Keratinocyte (primary cell): ENCODE data around the gene PALMD. TPM values are rescaled to one million over a fixed set of nuclear protein-coding genes. Genes with fewer than 3 reads are reported as not detected.

ENCODE experiments used
- DNase-seq: peaks from one replicate; pipeline ENCODE4 v3.0.0-alpha.2; 2011; ENCODE audit warnings: low read depth, missing footprints, low spot score
- FAIRE-seq: peaks from 2 replicates; lab custom pipeline; 2011; peaks lifted over from hg19 to GRCh38; lab: Jason Lieb, UNC
- H2AFZ ChIP-seq: 2 replicates; pipeline ENCODE4 v1.6.0; 2012; ENCODE audit warnings: low read length, control low read depth, inconsistent platforms; ENCODE audit not compliant: control insufficient read depth
- H3K27ac ChIP-seq: 2 replicates; pipeline ENCODE4 v1.5.1; 2011; ENCODE audit warnings: low read length; ENCODE audit not compliant: control insufficient read depth, insufficient read depth
- H3K27me3 ChIP-seq: 3 replicates; pipeline ENCODE4 v1.6.0; 2011; ENCODE audit warnings: low read length; ENCODE audit not compliant: control insufficient read depth, insufficient read depth; ENCODE audit errors: extremely low read depth
- H3K36me3 ChIP-seq, 2 experiments: 2 replicates in 1 of 2; 3 replicates in 1 of 2; pipeline ENCODE4 v1.5.1; 2011; ENCODE audit warnings: low read length in 2 of 2, mild to moderate bottlenecking in 1 of 2; ENCODE audit not compliant: control insufficient read depth in 2 of 2, insufficient read depth in 2 of 2; ENCODE audit errors: extremely low read depth in 1 of 2
- H3K4me1 ChIP-seq: 3 replicates; pipeline ENCODE4 v1.5.1; 2011; ENCODE audit warnings: low read length; ENCODE audit not compliant: control insufficient read depth, insufficient read depth; ENCODE audit errors: extremely low read depth
- H3K4me2 ChIP-seq: 3 replicates; pipeline ENCODE4 v1.6.0; 2011; ENCODE audit warnings: low read depth, low read length; ENCODE audit not compliant: control insufficient read depth, insufficient read depth; ENCODE audit errors: extremely low read depth
- H3K4me3 ChIP-seq, 3 experiments: fragments of 200-600 bp in 1 of 3; sonication (generic) in 1 of 3; 2 replicates in 2 of 3; 3 replicates in 1 of 3; pipeline ENCODE4 v1.5.1; 2011 to 2016; ENCODE audit warnings: low read length in 3 of 3, mild to moderate bottlenecking in 3 of 3, control low read depth in 2 of 3, inconsistent platforms in 1 of 3, low read depth in 1 of 3, mixed read lengths in 1 of 3, mixed run types in 1 of 3, moderate library complexity in 1 of 3; ENCODE audit not compliant: control insufficient read depth in 2 of 3, insufficient read depth in 2 of 3; ENCODE audit errors: extremely low read depth in 1 of 3
- H3K79me2 ChIP-seq: 2 replicates; pipeline ENCODE4 v1.6.0; 2012; ENCODE audit warnings: low read length; ENCODE audit not compliant: control insufficient read depth, insufficient read depth
- H3K9ac ChIP-seq: 3 replicates; pipeline ENCODE4 v1.6.0; 2011; ENCODE audit warnings: low read length; ENCODE audit not compliant: control insufficient read depth, insufficient read depth; ENCODE audit errors: extremely low read depth
- H3K9me1 ChIP-seq: 3 replicates; pipeline ENCODE4 v1.6.0; 2011; ENCODE audit warnings: low read length; ENCODE audit not compliant: control insufficient read depth, insufficient read depth; ENCODE audit errors: extremely low read depth
- H3K9me3 ChIP-seq: 2 replicates; pipeline ENCODE4 v1.5.1; 2012; ENCODE audit warnings: low read depth, low read length; ENCODE audit not compliant: control insufficient read depth
- H4K20me1 ChIP-seq: 3 replicates; pipeline ENCODE4 v1.6.0; 2011; ENCODE audit warnings: low read length; ENCODE audit not compliant: control insufficient read depth, insufficient read depth; ENCODE audit errors: extremely low read depth
- EZH2 ChIP-seq: IDR thresholded peaks from one replicate; pipeline ENCODE4 v1.6.1; 2012; ENCODE audit warnings: inconsistent platforms, mild to moderate bottlenecking, low read length, moderate library complexity
- dilution Hi-C: fragments of 300-500 bp; cut with MboI; formaldehyde crosslinking; loops from one replicate; pipeline ENCODE4 v1.7.0; 2020; ENCODE audit warnings: low sequenced_read_pairs; ENCODE audit not compliant: extremely low pct_ligation_motif_present
- polyA plus RNA-seq, 5 experiments: library from polyadenylated mRNA; depleted of rRNA in 3 of 5; stranded (reverse) in 3 of 5; stranded (forward) in 1 of 5; unstranded in 1 of 5; fragments of >200 nt; gene quantifications; 1 replicate in 1 of 5; 2 replicates in 3 of 5; 3 replicates in 1 of 5; pipeline versions ENCODE4 v1.2.1 to v1.2.3, GENCODE V29; 2011 to 2012; ENCODE audit warnings: missing spikeins in 2 of 5, low read depth in 1 of 5, low replicate concordance in 1 of 5
- TF ChIP-seq, protein P1 (sequence below), 3 experiments: IDR thresholded peaks in 1 of 3; conservative IDR thresholded peaks in 1 of 3; optimal IDR thresholded peaks in 1 of 3; 2 replicates in 2 of 3; 3 replicates in 1 of 3; pipeline versions ENCODE3 to v1.5.1; 2011; ENCODE audit warnings: low read length in 3 of 3, mild to moderate bottlenecking in 3 of 3, moderate library complexity in 2 of 3, control low read depth in 1 of 3, inconsistent platforms in 1 of 3; ENCODE audit not compliant: insufficient read depth in 2 of 3; ENCODE audit errors: extremely low read depth in 1 of 3

Gene PALMD
- polyA plus RNA-seq, 1 donor (not counting 4 experiments of a cell fraction or from before 2014, with no cell fraction given): 6.8 TPM

DNA sequence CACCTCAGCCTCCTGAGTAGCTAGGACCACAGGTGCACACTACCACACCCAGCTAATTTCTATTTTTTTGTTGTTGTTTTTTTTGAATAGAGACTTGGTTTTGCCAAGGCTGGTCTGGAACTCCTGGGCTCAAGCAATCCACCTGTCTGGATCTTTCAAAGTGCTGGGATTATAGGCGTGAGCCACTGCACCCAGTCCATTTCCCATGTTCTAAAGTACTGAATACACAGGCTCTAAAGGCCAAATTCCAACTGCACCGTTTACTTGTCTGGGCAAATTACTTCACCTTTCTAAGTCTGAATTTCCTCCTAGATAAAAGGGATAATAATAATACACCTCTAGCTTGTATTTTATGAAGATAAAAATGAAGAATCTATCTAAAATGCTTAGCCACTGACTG lies 80.9 kb downstream of the PALMD start:
- Histone ChIP-seq H3K79me2 (no peaks in the 10 kb centered on the region), H3K9me1 (no peaks in the 10 kb centered on the region), H3K36me3 (peaks cover 0 to 2% of the 10 kb centered on the region in 2 experiments), H3K4me1 (no peaks in the 10 kb centered on the region), H2AFZ (no peak overlapping the region), H3K4me3 (no peak overlapping the region), H3K9ac (no peak overlapping the region), H3K4me2 (no peak overlapping the region), H3K9me3 (no peaks in the 10 kb centered on the region), H3K27me3 (no peaks in the 10 kb centered on the region), H3K27ac (no peak overlapping the region), H4K20me1 (no peaks in the 10 kb centered on the region)
- no peak for TF ChIP-seq EZH2
- TF ChIP-seq, protein P1, sequence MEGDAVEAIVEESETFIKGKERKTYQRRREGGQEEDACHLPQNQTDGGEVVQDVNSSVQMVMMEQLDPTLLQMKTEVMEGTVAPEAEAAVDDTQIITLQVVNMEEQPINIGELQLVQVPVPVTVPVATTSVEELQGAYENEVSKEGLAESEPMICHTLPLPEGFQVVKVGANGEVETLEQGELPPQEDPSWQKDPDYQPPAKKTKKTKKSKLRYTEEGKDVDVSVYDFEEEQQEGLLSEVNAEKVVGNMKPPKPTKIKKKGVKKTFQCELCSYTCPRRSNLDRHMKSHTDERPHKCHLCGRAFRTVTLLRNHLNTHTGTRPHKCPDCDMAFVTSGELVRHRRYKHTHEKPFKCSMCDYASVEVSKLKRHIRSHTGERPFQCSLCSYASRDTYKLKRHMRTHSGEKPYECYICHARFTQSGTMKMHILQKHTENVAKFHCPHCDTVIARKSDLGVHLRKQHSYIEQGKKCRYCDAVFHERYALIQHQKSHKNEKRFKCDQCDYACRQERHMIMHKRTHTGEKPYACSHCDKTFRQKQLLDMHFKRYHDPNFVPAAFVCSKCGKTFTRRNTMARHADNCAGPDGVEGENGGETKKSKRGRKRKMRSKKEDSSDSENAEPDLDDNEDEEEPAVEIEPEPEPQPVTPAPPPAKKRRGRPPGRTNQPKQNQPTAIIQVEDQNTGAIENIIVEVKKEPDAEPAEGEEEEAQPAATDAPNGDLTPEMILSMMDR (optimal IDR thresholded peaks at IDR 0.05 in 1 of 3, IDR thresholded peaks at IDR 0.05 in 1 of 3, conservative IDR thresholded peaks at IDR 0.05 in 1 of 3; ENCODE audit: extremely low read depth in 1 of 3, insufficient read depth in 2 of 3, low read length in 3 of 3): no peak
- dilution Hi-C loops: no loop called here
- no peak for FAIRE-seq
- no peak for DNase-seq

DNA sequence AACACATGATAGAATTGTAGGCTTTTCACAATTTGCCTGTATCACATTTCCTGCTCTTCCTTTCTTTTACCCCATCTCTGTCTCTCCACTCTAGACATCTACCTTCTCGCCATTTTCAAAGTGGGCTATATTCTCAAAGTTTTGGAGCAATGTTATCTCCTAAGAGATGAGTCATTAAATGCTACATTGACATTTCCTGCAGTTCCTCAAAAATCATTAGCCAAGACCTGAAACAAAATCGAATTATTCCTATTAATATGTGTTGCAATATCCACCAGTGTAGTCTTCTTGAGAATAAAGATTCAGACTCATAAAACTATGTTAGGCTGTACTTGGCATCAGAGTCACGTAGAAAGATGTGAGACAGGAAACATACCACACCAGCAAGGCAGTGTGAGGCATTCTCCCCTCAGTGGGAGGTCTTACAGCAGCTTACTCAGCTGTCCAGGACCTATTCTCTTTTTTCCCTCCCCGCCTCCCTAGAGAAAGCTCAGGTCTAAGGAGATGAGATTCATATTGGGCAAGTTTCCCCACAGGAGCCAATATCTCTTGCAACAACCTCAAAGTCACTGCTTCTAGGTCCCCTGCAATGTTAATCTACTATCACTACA lies 81.8 kb downstream of the PALMD start:
- H3K9ac ChIP-seq: no peak overlapping the region
- H3K4me1 ChIP-seq: no peaks in the 10 kb centered on the region
- DNase-seq (no peak), FAIRE-seq (no peak)
- TF ChIP-seq, protein P1 (optimal IDR thresholded peaks at IDR 0.05 in 1 of 3, IDR thresholded peaks at IDR 0.05 in 1 of 3, conservative IDR thresholded peaks at IDR 0.05 in 1 of 3; ENCODE audit: extremely low read depth in 1 of 3, insufficient read depth in 2 of 3, low read length in 3 of 3): no peak
- TF ChIP-seq EZH2: no peak
- dilution Hi-C loops: no loop called here
- no peaks in the 10 kb centered on the region for H3K9me3 ChIP-seq
- no peak overlapping the region for H3K4me3 ChIP-seq
- H3K36me3 ChIP-seq: peaks cover 0 to 2% of the 10 kb centered on the region in 2 experiments
- H3K27ac ChIP-seq: no peak overlapping the region
- no peak overlapping the region for H2AFZ ChIP-seq
- H4K20me1 ChIP-seq: no peaks in the 10 kb centered on the region
- no peak overlapping the region for H3K4me2 ChIP-seq
- H3K9me1 ChIP-seq: no peaks in the 10 kb centered on the region
- H3K27me3 ChIP-seq: no peaks in the 10 kb centered on the region
- no peaks in the 10 kb centered on the region for H3K79me2 ChIP-seq
